VCaP (cell line): Measurements from ENCODE around the gene BAHD1.

ENCODE experiments used
- H3K27ac ChIP-seq: fragments of 450-650 bp; 2 replicates; pipeline ENCODE4 v1.5.1; 2017
- CTCF ChIP-seq: fragments of 450-650 bp; conservative IDR thresholded peaks from 2 replicates; pipeline ENCODE4 v1.5.1; 2017; ENCODE audit warnings: mild to moderate bottlenecking, moderate library complexity

The BAHD1 gene

GRCh38 chr15:40464595-40465185, 23.9 kb downstream of the BAHD1 start:
- TF ChIP-seq CTCF = no peak
- H3K27ac ChIP-seq = no peak overlapping the region

- no peak for TF ChIP-seq CTCF
- no peak overlapping the region for H3K27ac ChIP-seq
These were observed 25.2 kb downstream of the BAHD1 start for GRCh38 chr15:40465939-40466338.

GRCh38 chr15:40466426-40467260, 25.9 kb downstream of the BAHD1 start:
- no peak for TF ChIP-seq CTCF
- H3K27ac ChIP-seq = no peak overlapping the region

GRCh38 chr15:40467261-40467615, 26.5 kb downstream of the BAHD1 start:
- no peak for TF ChIP-seq CTCF
- no peak overlapping the region for H3K27ac ChIP-seq

- no peak for TF ChIP-seq CTCF
- H3K27ac ChIP-seq = no peak overlapping the region
These were observed 28.2 kb downstream of the BAHD1 start for GRCh38 chr15:40468898-40469331.

- peak overlapping the region; percentile 88 for H3K27ac ChIP-seq
- no peak for TF ChIP-seq CTCF
These were observed 29.1 kb downstream of the BAHD1 start for GRCh38 chr15:40469776-40470390.

GRCh38 chr15:40470423-40471104, 29.8 kb downstream of the BAHD1 start, which contains the start of gene CHST14:
TSS of gene CHST14 (plus strand) at chr15:40470984. CDS start at chr15:40471214, 230 bp downstream.
- H3K27ac ChIP-seq = peak within 1 kb of the TSS; percentile 88

More at GRCh38 chr15:40470423-40471104, 29.8 kb downstream of the BAHD1 start, which contains the start of gene CHST14:
- no peak for TF ChIP-seq CTCF
